ENCODE data around the gene SPATA13. TPM values are rescaled to one million over a fixed set of nuclear protein-coding genes. Genes with fewer than 3 reads are reported as not detected.
"Not testable (repeated sequence)": the region's sequence is repeated elsewhere in the genome, so short reads cannot be mapped to it uniquely, and the experiment has no call there.

SPATA13 gene
- total RNA-seq, 1 donor from 2014 or later, result 30.6 TPM

DNA sequence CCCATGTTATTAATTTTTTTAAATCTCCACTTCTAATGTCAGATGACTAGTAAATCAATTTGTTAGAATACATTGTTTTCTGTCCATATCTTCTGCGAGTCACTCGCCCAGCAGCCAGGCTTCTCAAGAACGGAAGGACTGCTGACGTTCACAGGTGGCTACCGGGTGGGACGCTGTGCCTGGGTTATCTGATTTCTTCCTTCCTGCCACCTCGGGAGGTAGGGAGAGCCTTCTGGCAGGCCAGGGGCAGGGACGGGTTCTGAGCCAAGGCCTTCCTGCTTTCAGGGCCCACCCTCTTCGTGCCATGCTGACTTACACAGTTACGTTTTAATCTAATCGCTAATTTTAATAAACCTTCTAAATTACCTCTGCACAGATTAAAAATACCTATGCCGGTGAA, 140.9 kb downstream of the SPATA13 start:
- FAIRE-seq, result no peak
- DNase-seq (ENCODE audit: low spot score in 2 of 2), result no peak

- FAIRE-seq, result no peak
- no peak for DNase-seq (ENCODE audit: low spot score in 2 of 2)
Measured at GRCh38 chr13:24301911-24302310, 141.4 kb downstream of the SPATA13 start.

DNA sequence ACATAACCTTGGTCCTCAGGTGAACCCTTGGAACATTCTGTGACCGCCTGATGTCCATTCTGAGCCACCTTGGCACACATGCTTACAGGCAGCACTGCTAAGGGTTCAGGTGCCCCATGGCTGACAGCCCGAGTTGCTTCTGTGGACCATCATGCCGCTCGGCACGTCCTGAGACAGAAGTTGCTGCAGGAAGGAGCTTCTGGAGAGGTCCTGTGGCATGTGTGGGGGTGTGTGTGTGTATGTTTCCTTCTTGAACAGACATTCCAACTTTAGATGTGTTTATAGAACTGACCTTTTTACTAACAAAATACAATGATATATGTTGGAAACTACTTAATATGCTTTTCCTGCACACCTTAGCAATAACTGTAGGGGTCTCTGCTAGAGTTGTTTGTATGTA, 144.1 kb downstream of the SPATA13 start:
- no peak for DNase-seq (ENCODE audit: low spot score in 2 of 2)
- FAIRE-seq, result no peak

DNA sequence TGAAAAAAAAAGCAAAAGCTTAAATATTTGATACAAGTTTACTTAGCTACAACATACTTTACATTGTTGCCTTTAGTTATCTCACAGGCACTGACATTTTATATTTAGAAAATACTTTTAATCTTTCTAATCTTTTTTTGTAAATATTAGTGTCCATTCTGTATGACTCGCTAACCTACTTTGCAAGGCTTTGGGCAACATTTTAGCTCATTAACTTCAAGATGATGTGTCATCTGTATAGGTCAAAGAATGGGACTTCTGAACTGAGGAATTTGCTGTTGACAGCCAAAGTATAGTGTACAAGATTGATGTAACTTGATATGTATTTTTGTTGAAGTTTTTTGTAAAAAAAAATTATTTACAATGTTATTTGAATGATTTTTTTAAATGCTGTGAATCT, 146.1 kb downstream of the SPATA13 start:
- DNase-seq (ENCODE audit: low spot score in 2 of 2), result no peak
- no peak for FAIRE-seq

DNA sequence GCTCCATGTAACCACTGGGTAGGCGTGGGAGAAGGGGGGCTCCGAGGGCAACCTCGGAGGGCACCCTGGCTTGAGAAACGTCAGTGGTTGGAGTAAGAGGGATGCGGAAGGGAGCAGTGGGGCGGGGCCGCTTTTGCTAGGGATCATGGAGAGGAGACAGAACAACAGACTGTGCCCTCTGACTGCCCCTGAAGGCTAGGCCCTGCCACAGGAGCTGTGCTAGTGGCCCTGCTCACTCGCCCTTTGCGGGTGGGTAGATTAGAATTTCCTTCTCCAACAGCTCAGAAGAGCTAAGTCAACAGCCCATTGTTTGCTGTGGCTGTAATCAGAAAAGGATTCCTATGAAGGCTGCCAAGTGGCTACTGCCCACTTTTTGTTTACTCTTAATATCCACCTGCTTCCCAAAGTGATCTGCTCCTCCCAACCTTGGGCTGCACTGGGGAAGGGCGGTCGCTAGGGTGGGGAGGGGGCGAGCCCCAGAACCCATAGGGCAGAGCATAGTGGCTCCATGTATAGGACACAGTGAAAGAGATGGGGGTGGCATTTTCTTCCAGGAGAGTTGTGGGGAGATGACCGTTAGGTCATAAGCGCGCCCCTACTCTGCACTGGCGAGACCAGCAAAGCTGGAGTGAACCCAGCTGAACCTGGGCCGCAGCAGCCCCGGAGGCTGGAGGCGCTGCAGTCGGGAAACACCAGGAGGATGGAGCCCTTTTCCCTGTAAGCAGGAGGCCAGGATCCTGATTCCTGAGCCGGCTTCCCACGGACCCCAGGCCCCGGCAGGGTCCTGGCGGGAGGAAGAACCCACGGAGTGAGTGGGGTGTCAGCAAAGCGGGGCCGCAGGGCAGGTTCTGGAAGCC, 146.9 kb downstream of the SPATA13 start:
- DNase-seq (ENCODE audit: low spot score in 2 of 2) (no peak), FAIRE-seq (no peak)

GRCh38 chr13:24308068-24308445, 147.5 kb downstream of the SPATA13 start:
- FAIRE-seq, result no peak

DNA sequence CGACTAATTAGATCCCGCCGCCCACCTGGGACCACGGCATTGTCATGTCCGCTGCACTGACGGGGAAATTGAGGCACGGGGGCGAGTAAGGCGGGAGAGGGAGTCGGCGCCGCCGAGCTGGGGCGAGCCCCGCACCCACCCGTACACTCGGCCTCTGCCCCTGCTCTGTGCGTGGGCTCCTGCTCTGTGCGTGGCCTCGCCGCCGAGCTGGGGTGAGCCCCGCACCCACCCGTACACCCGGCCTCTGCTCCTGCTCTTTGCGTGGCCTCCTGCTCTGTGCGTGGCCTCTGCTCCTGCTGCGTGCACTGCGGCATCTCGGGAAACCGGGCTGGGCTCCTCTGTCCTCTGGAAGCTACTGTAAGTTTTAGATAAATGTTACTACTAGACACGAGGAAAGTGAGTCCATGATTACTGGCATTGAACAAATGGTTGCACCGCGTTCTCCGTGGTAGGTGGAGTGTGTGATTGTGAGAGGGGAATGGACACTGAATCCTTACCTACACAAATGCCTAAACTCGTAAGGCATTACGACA, 148.0 kb downstream of the SPATA13 start:
- no peak for FAIRE-seq
- no peak for DNase-seq (ENCODE audit: low spot score in 2 of 2)

More at GRCh38 chr13:24308068-24308445, 147.5 kb downstream of the SPATA13 start:
- no peak for DNase-seq (ENCODE audit: low spot score in 2 of 2)

DNA sequence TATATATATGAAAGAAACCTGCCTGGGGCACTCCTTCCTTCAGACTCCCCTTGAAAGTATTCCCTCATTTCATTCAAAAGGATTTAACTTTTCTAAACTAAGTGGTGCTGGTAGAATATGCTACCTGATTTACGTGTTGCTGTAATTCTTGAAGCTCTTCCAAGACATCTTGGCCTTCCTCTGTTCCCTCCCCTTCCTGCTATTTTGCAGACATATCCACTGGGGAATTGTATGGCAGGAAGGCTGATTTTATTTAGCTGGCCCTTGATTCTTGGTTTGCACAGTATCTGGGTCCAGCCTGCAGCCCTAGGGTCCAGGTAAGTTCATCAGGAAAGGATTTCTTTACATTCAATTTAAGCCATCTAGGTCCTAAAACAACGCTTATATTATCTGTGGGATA, 148.8 kb downstream of the SPATA13 start, which contains the start of gene C1QTNF9:
TSS of gene C1QTNF9 (plus strand) at position 281 of the 400 bp plus-strand sequence. CDS start 6,424 bp downstream, outside the sequence.
- FAIRE-seq; DNase-seq (ENCODE audit: low spot score in 2 of 2): not testable (repeated sequence)

DNA sequence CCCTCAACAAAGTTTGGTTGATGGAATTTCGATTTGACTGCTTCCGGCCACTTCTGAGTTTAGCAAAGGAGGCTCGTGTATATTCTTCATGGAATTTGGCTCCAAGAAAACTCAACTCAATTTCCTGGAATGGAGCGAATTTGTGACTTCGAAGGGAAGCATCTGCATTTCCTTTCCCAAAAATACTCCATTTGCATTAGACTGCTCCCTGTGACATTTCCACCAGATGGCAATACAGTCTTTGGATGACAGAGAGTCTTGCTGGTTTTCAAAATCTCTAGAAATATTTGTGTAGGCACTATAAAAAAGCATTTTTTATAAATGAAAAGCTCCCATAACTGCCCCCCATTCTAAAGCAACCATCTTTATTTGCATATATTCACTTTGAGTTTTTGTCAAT, 152.9 kb downstream of the SPATA13 start:
- DNase-seq (ENCODE audit: low spot score in 2 of 2), result no peak
- no peak for FAIRE-seq

DNA sequence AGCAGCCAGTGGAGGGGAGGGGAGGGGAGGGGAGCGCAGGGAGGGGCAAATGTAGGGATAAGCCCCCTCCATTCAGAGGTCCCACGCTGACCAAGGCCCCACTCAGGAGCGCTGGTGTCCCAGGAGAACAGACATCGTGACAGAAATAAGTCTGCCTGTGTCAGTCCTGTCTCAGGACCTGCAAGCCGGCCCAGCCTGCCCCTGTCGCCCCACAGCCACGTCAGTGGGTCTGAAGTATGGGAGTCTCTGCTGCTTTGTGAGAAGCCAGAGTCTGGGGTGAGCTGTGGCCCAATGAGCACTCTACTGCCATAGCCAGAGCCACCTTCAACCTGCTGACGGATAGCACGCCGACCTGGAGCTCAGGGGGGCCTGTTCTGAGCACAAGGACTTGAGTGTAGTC, 157.3 kb downstream of the SPATA13 start:
- not testable (repeated sequence) for DNase-seq (ENCODE audit: low spot score in 2 of 2); FAIRE-seq

DNA sequence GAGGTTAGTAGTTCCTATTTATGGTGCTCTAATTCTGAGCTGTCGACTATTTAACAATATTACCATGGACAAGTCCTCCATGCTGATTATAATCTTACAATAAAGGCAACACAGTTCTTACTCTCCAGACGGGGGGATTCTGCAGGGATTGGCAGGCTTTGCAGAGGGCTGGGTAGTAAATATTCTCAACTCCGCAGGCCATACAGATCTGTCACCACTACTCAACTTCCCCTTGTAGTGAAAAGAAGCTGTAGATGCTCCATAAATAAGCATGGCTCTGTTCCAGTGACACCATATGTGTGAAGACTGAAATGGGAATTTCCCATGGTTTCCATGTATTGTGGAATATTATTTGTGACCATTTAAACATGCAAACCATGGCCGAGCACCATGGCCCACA, 158.4 kb downstream of the SPATA13 start:
- FAIRE-seq; DNase-seq (ENCODE audit: low spot score in 2 of 2): not testable (repeated sequence)

GRCh38 chr13:24319641-24320040, 159.1 kb downstream of the SPATA13 start:
- FAIRE-seq; DNase-seq (ENCODE audit: low spot score in 2 of 2): not testable (repeated sequence)

DNA sequence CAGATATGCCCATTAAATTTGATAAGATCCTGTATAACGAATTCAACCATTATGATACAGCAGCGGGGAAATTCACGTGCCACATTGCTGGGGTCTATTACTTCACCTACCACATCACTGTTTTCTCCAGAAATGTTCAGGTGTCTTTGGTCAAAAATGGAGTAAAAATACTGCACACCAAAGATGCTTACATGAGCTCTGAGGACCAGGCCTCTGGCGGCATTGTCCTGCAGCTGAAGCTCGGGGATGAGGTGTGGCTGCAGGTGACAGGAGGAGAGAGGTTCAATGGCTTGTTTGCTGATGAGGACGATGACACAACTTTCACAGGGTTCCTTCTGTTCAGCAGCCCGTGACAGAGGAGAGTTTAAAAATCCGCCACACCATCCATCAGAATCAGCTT, 160.9 kb downstream of the SPATA13 start:
- FAIRE-seq; DNase-seq (ENCODE audit: low spot score in 2 of 2): not testable (repeated sequence)

- not testable (repeated sequence) for DNase-seq (ENCODE audit: low spot score in 2 of 2); FAIRE-seq
Measured at GRCh38 chr13:24322470-24322869, 161.9 kb downstream of the SPATA13 start.

DNA sequence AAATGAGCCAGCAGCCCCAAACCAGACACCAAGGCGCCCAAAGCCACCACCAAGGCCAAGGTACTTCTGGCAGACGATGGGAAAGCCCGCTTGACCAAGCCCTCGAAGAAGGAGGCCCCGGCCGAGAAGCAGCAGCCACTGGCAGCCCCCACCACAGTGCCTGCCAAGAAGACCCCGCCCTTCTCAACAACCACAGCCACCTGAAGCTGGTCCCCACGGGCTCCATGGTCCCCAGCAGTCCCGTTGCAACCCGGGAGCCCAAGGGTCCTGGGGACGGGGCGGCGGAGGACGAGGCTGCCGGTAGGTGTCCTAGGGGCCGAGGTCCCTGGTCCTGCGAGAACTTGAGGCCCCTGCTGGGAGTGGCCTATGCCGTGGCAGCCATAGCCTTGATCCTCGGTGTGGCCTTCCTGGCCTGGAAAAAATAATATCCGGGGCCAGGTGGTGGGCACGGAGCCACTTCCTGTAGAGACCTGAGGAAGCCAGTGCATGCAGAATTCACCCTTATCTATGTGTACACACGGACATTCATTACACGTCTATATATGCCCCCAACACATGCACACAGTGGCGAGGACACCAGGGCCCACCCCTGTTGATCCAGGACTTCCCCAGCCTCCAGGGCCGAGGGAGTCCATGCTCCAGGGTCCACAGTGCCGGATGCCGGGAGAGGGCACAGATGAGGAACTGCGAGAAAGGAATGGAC, 162.7 kb downstream of the SPATA13 start:
- FAIRE-seq (no peak), DNase-seq (ENCODE audit: low spot score in 2 of 2) (no peak)

- FAIRE-seq (no peak), DNase-seq (ENCODE audit: low spot score in 2 of 2) (no peak)
Measured at GRCh38 chr13:24323739-24324075, 163.2 kb downstream of the SPATA13 start.

- FAIRE-seq; DNase-seq (ENCODE audit: low spot score in 2 of 2): not testable (repeated sequence)
Measured at GRCh38 chr13:24327598-24327997, 167.1 kb downstream of the SPATA13 start.

DNA sequence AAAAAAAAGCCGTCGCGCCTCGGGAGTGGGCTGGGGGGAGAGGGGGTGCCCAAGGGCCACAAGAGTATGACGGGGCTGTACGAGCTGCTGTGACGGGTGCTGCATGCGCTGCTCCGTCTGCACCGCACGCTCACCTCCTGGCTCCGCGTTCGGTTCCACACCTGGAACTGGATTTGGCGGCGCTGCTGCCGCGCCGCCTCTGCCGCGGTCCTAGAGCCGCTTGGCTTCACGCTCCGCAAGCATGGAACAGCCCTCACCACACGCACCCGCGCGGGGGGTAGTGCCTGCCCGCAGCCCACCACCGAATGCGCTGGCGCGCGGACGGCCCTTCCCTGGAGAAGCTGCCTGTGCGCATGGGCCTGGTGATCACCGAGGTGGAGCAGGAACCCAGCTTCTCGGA, 167.6 kb downstream of the SPATA13 start:
- FAIRE-seq, result no peak
- DNase-seq (ENCODE audit: low spot score in 2 of 2), result no peak

- FAIRE-seq (no peak), DNase-seq (ENCODE audit: low spot score in 2 of 2) (no peak)
Measured at GRCh38 chr13:24338721-24339120, 178.2 kb downstream of the SPATA13 start.

DNA sequence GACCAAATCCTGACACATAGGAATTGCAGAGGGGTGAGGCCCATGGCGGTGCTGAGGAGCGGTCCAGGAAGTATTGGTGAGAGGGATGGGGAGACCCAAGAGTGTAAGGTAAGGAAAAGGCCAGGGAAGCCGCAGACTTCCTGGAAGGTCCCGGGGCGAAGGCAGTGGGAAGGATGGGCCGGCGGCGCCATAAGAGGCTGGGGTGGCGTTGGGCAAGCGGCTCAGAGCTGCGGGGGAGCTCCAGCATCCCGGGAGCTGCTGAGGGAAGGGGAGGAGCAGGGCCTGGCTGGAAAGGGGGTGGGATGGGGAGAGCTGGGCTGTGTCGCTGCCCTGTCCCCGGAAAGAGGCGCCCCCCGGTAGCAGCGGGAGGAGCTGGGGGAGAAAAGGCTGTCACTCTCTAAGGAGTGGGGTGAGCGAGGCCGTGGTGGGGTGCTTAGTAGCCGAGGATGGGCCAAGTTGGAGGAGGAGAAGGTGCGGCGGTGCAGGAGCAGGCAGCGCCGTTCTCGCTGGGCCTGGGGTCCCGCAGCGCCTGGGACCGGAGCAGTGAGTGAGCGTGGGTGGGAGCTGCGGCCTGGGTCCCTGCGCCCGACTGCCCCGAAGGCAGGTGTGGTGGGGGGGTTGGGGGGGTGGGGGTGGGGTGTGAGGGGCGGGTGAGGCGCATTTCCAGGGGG, 179.6 kb downstream of the SPATA13 start:
- FAIRE-seq, result no peak
- DNase-seq (ENCODE audit: low spot score in 2 of 2), result no peak

GRCh38 chr13:24340608-24340955, 180.1 kb downstream of the SPATA13 start:
- DNase-seq (ENCODE audit: low spot score in 2 of 2) (no peak), FAIRE-seq (no peak)
